NK-92 treated with Interleukin-12 subunit alpha and Interleukin-12 subunit beta, amount 100 ng/mL, for 24 hours (cell line): ENCODE results near the gene TTLL5.
A peak's percentile ranks its signal among the peaks of the same experiment; 100 is the strongest.

Source experiments
- DNase-seq: peaks from one replicate; lab custom pipeline; 2025; lab: John Stamatoyannopoulos, UW

Gene TTLL5, protein sequence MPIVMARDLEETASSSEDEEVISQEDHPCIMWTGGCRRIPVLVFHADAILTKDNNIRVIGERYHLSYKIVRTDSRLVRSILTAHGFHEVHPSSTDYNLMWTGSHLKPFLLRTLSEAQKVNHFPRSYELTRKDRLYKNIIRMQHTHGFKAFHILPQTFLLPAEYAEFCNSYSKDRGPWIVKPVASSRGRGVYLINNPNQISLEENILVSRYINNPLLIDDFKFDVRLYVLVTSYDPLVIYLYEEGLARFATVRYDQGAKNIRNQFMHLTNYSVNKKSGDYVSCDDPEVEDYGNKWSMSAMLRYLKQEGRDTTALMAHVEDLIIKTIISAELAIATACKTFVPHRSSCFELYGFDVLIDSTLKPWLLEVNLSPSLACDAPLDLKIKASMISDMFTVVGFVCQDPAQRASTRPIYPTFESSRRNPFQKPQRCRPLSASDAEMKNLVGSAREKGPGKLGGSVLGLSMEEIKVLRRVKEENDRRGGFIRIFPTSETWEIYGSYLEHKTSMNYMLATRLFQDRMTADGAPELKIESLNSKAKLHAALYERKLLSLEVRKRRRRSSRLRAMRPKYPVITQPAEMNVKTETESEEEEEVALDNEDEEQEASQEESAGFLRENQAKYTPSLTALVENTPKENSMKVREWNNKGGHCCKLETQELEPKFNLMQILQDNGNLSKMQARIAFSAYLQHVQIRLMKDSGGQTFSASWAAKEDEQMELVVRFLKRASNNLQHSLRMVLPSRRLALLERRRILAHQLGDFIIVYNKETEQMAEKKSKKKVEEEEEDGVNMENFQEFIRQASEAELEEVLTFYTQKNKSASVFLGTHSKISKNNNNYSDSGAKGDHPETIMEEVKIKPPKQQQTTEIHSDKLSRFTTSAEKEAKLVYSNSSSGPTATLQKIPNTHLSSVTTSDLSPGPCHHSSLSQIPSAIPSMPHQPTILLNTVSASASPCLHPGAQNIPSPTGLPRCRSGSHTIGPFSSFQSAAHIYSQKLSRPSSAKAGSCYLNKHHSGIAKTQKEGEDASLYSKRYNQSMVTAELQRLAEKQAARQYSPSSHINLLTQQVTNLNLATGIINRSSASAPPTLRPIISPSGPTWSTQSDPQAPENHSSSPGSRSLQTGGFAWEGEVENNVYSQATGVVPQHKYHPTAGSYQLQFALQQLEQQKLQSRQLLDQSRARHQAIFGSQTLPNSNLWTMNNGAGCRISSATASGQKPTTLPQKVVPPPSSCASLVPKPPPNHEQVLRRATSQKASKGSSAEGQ (N-terminal part only)

DNA sequence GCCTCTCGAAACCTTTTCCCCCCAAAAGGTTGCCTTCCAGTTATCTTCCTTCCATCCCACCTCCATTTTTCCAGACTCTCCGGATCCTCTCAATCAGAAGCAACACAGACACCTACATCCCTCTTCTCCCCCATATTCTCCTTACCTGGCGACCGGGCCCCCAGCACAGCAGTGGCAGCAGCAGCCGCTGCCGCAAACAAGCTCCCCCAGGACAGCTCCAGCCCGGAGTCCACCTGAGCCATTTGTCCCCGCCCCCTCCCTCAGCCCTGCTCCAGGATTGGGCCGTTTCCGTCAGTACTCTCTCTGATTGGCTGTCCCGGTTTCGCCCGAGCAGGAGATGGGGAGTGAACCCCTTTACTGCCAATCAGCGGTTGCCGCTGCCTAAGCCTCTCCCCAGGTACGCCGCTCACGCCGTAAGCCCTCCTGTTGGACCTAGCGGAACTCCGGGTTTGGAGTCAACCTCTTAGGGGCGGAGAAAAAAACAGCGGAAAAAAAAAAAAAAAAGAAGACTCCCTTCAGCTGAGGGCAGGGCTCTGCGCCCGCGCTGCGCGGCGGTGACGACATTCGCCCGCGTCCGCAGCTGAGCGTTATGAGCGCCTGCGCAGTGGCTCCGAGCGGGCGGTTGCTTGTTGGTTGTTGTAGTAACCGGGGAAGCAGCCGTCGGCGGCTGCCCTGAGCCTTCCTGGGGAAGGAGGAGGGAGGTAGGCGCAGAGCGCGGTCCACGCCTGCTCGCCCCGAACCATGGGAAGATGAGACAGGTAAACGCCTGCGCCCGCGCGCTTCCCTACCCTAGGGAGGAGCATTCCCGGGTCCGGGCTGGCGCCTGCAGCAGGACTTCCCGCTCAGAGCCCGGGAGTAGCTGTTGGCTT lies at the start of gene TTLL5, which contains the start of gene ERG28:
Gene TTLL5 (plus strand): TSS at position 617 of the 869 bp plus-strand sequence. CDS start 1,904 bp downstream, outside the sequence.
Gene ERG28 (minus strand): TSS at position 247 of the 869 bp plus-strand sequence. CDS start 3,374 bp downstream, outside the sequence.
- peak; percentile 98 for DNase-seq

DNA sequence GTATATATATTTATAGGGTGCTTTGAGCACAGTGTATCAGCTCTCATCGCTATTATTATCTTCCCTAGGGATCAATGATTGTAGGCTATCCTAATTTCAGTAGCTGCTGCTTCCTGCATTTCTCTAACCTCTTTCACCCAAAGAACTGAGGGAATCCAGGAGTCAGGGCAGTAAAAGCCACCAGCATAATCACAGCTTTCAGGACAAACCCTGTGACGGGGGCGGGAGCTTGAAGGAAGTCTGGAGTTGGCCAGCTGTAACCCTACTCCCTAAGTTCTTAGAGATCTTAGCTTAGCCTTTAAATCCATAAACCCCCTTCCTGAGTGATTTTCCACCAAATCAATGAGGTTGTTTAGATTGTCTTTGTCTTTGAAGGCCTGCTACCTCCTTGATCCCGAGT lies 48.9 kb upstream of the TTLL5 start:
- DNase-seq = no peak

DNA sequence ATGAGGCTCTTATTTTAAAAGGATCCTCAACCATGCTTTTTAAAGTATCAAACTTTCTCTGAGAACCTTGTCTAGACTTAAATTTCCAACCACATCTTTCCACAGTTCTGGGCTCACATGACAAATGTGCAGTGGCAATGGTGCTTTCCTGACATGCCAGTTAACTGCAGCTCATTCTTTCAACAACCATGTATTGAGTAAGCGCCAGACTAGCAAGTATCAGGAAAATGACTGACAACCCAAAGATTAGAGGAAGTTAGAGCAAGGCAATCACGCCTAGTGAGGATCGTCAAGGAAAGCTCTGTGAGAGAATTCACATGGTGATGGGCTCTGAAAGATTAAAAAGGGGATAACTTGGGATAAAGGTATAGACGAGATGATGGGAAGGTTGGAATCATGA lies 46.9 kb upstream of the TTLL5 start:
- DNase-seq = no peak

GRCh38 chr14:75615200-75615599 lies 45.8 kb upstream of the TTLL5 start:
- DNase-seq = no peak

DNA sequence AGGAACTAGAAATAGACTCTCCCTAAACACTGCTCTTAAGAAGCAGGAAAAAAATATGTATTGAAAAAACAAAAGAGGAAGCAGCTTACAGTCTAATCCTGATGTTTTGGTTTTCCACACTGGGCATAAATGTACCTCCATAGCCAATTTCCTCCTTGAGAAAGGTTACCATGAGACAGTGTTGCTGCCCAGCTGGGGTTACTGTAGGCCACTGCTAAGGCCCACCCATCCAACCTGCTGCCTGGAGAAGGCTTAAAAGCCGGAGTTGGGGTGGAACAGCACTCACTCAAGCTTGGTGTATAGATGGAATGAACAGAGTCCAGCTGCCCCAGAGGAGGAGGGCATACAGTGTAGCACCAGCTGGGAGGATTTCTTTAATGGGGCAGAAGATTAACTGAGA lies 41.5 kb upstream of the TTLL5 start:
- DNase-seq = no peak

DNA sequence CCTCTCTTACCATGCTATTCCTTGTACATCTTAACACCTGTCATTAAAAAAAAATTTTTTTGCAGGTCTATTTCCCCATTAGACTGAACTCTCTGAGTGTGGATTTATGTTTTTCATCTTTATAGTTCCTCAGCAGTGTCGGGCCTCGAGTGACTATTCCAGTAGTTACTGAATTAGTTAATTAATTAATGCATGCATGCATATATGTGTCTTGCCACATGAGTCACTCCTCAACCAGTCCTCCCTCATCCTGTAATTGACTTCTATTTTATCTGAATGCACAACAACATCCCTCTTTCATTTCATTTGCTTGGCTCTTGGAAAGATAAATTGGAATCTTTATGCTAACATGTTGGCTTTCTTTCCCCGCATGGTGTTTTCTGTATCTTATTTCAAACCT lies 36.0 kb upstream of the TTLL5 start:
- no peak for DNase-seq

DNA sequence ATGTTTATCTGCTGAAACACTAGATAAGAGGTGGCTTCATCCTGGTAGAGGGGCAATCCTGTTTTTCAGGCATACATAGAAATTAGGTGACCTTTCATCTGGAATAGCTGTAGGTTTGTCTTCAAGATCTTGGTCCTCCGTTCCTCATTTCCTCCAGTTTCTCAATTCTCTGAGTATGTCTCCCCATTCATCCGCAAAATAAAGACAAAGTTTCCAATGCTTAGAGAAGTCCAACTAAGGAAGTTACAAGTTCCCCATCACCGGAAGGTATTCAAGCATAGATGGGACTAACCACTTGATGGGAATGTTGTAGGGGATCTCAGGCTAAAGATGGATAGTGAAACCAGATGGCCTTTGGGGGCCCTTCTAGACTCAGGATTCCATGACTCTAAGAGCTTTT lies 34.6 kb upstream of the TTLL5 start:
- DNase-seq = no peak

GRCh38 chr14:75626863-75627262 lies 34.2 kb upstream of the TTLL5 start:
- no peak for DNase-seq

DNA sequence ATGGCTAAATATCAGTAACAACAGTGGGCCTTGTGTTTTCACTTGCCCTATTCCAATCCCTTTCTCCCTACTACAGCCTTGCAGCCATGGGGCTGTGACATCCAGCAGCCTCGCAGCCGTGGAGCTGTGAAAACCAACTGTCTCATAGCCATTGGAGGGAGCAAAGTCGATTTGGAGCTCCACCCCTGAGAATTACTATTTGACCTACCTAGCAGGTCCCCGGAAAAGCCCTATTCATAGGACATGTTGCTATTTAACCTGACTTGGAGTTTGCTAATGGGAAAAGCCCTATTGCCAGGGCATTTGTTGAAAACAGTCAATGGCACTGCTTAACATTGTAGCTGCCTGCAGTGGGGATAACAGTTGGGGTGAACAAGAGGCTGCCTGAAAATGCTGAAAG lies 33.6 kb upstream of the TTLL5 start:
- DNase-seq = no peak

- DNase-seq = no peak
These were observed 32.2 kb upstream of the TTLL5 start for GRCh38 chr14:75628816-75629215.

DNA sequence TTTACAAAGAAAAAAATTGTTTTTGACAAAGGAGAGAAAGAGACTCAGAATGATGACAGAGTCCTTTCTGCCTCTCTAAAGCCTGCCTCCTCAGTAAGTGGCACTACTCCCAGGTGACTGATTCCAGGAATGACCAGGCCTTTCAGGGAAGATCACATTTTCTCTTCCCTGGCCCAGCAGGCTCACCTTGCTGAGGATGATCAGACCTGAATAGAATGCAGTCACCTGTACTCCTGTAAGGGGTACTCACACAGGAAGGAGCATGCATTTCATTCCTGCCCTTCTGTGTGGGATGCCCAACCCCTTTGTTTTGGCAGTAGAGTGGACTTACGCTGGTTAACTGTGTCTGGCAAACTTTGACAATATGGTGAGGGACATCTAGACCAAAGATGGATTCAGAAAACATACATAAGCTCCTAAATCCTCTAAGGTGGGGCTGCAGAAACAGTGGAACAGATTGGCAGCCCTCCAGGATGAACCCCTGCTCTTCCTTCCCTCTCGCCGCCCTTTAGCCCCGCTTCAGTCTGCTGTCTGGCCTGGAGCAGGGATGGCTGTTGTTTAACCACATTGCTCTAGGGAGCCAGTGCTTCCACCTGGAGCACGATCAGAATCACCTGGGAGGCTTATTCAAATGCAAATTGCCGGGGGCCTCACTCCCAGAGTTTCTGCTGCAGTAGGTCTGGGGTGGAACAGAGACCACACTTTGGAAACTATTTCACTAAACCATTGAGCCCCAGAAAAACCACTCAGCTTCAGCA lies 30.2 kb upstream of the TTLL5 start:
- DNase-seq = no peak

DNA sequence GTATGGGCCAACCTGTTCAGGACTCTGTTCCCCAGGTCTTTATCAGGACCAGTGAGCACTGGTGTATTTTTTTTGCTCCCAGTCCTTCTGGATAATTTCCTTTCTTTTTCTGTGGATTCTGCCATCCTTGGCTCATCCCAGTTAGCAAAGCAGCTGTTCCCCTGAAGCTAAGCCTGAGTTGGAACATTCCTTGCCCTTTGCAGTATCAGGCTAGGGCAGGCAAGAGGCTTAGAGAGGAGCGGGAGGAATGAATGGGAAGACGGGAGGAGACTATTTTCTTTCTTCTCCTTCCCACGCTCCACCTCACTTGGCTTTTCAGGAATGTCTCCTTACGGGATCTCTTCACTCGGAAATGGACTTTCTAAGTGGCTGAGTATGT lies 29.6 kb upstream of the TTLL5 start:
- DNase-seq = no peak

DNA sequence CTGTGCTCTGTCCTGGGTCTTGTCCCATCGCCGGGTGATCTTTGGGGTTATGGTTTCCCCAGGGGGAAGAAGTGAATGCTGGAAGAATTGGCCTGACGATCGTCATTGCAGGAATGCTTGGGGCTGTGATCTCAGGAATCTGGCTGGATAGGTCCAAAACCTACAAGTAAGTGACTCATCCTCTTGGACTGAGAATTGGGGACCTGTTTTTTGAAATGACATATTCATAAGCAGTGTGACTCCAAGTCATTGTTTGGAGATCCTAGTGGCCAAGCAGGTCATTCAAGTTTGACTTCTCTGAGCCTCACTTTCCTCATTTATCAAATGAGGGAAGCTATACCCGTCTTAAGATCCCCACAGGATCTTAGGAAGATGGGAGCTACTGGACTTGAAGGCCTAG lies 26.2 kb upstream of the TTLL5 start:
- DNase-seq = no peak

DNA sequence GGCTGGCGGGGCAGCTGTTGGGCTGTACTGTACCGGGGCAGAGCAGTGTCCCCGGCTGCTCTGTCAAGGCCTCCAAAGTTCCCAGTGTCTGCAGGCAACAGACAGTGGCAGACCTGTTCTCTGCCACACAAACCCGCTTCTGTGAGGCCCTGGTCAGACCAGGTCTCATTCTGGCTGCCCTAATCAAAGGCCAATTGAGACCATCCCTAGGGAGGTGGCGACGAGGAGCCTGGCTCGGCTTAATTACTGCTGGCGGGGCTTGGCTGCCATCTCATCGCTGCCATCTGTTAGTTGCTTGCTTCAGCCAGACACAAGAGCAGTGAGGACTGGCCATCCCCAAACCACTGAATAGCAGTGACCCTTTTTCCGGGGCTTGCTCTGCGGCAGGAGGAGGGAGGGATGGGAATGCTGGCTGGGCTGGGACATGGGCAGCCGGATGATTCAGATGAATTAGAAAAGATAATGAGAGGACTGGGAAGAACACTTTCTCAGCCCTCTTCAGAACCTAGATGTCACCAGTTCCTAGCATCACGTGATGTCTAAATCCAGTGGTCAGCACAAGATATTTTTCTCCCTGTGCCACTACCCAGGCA lies 24.9 kb upstream of the TTLL5 start:
- DNase-seq = no peak

GRCh38 chr14:75640876-75641275 lies 20.2 kb upstream of the TTLL5 start:
- no peak for DNase-seq

DNA sequence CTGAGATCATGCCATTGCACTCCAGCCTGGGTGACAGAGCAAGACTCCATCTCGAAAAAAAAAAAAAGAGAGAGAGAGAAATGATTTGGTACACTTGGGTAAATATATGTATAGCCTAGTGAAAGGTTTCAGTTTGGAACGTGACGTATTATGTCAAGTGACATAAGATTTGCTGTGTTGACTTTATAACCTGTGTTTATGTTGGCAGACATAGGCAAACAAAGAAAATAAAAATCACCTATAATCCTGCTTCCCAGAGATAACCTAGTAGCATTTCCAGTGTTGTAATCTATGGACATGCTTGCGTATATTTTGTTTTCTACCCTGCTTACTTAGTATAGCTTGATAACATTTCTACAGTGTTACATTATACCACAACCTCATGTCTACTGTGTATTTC lies 17.1 kb upstream of the TTLL5 start:
- no peak for DNase-seq

DNA sequence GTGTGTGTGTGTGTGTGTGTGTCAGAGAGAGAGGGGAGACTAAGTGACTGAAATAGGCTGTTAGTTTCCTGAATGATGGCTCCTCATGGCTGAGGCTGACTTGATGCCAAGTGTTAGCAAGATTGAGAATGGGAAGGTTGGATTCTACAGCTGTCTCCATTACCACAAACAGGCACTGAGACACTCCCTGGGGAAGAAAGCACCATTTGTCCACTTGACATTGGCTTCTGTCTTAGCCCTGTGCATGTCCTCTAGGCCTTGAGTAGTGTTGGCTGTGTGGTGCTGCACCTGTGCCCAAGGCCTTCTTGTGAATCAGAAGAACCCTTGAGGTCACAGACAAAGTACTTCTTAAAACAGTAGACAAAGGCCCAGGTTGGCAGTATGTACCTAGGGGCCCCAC lies 16.0 kb upstream of the TTLL5 start:
- DNase-seq = no peak

- no peak for DNase-seq
These were observed 14.3 kb upstream of the TTLL5 start for GRCh38 chr14:75646762-75647161.

DNA sequence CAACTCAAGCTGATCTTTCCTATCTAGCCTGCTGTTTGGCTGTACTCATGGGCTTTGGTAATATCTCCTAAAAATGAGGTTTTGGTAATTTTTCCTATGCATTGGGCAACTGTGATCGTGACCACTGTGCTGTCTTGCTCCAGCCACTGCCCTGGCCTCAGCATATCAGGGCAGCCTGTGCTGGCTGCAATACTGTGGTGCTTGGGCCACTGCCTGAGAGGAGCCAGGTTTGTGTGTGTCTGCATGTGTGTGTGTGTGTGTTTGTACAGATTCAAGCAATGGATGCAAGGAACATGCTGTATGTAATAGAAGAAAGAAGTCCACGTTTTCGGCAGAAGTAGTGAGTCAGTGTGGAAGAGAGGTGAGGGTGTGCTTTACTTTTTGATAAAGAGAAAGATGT lies 13.4 kb upstream of the TTLL5 start:
- no peak for DNase-seq
